ENCODE measurements around the gene SLC26A1. TPM values are rescaled to one million over a fixed set of nuclear protein-coding genes. Genes with fewer than 3 reads are reported as not detected.

Gene SLC26A1, protein sequence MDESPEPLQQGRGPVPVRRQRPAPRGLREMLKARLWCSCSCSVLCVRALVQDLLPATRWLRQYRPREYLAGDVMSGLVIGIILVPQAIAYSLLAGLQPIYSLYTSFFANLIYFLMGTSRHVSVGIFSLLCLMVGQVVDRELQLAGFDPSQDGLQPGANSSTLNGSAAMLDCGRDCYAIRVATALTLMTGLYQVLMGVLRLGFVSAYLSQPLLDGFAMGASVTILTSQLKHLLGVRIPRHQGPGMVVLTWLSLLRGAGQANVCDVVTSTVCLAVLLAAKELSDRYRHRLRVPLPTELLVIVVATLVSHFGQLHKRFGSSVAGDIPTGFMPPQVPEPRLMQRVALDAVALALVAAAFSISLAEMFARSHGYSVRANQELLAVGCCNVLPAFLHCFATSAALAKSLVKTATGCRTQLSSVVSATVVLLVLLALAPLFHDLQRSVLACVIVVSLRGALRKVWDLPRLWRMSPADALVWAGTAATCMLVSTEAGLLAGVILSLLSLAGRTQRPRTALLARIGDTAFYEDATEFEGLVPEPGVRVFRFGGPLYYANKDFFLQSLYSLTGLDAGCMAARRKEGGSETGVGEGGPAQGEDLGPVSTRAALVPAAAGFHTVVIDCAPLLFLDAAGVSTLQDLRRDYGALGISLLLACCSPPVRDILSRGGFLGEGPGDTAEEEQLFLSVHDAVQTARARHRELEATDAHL
- total RNA-seq, result not detected in 2 replicates

DNA sequence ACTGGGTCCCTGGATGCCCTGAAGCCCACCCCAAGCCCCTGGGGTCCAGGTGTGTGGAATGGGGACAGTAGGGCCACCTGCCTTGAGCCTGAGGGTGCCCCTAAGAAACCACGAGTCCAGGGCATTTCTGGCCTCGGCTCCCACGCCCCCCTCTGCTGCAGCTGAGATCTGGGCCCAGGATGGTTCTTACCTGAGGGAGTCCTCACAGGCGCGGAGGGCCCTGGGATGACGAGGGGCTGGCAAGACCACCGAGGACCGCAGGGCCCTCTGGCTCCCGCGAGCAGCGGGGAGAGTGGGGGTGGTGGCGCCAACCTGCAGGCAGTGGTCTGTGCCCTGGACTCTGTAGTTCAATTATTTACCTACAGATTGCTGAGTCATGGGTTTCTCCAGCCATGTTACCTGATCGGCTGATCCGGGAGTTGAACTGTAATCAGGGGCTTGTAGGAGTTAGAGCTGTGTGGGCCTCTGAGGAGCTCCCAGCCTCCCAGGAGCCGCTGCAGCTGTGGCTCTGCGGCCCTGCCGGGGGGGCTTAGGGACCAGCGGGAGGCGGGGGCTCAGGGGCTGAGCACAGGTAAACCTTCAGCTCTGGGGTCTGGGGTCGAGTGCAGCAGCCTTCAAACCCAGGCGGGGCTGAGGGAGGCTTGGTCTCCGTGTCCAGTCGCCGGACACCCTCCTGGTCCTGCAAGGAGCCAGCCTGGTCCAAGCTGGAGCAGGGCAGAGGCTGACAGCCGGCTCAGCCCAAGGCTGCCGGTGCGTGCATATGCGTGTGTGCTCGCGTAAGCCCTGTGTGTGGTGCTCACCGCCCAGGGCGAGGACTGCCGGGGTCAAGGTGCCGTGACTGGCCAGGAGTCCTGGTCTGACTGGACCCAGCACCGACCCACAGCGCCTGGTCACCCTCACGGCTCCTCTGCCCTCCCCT, at the start of gene SLC26A1:
Gene SLC26A1, minus strand, starts transcription at position 294 of the 919 bp plus-strand sequence. CDS start 1,701 bp downstream, outside the sequence.

DNA sequence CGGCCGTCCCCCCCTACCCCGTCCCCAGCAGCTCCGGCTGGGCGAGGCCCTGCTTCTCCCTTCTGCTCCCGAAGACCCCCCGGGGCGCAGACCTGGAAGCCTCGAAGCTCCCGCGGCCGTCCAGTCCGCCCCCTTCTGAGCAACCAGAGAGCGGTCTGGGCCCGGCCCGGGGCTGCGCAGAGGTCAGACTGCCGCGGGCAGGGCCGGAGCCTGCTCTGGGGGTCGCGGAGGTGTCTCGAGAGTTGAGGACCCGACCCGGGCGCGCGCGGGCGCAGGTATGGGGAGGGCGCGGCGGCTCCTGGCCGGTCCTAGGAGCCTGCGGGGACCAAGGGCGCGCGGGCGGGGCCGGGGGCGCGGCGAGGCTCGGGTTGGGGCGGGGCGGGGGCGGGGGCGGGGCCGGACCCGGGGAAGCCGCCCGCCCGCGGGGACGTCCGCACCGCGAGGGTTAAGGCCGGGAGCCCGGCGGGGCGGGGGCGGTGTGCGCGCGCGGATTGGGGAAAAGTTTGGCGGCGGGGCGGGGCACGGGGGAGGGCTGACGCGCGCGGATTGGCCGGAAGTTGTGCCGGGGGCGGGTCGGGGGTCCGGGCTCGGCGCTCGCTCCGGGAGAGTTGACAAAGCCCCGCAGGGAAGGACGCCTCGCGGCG, 17.9 kb upstream of the SLC26A1 start, which contains the start of gene FGFRL1:
Gene FGFRL1, plus strand, starts transcription at position 605 of the 644 bp plus-strand sequence. CDS start 860 bp downstream, outside the sequence.

DNA sequence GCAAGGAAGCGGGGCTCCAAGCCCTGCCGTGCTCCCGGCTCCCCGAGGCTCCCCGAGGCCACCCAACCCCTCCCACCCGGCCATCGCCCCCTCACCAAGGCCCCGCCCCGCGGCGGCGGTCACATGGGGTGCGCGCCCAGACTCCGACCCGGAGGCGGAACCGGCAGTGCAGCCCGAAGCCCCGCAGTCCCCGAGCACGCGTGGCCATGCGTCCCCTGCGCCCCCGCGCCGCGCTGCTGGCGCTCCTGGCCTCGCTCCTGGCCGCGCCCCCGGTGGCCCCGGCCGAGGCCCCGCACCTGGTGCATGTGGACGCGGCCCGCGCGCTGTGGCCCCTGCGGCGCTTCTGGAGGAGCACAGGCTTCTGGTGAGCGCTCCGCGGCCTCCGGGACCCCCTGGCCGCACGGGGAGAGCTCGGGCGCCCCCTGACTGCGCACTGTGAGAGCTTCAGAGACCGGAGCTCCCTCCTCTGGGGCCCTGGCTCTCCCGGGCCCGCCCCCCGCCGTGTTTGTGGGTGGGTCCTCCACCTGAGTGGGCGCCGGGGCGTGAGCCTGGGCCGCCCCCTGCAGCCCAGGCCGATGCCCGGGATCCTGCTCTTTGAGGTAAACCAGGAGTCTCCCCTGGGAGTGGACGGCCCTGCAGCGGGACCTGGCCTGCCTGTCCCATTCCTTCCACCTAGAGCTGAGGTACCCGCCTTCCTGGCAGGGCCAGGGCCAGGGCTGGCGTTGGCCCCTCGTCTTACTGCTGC, 6.2 kb downstream of the SLC26A1 start, which contains the start of gene IDUA:
Gene IDUA, plus strand, starts transcription at position 166 of the 745 bp plus-strand sequence. Its CDS starts 41 bp downstream, at position 207.

DNA sequence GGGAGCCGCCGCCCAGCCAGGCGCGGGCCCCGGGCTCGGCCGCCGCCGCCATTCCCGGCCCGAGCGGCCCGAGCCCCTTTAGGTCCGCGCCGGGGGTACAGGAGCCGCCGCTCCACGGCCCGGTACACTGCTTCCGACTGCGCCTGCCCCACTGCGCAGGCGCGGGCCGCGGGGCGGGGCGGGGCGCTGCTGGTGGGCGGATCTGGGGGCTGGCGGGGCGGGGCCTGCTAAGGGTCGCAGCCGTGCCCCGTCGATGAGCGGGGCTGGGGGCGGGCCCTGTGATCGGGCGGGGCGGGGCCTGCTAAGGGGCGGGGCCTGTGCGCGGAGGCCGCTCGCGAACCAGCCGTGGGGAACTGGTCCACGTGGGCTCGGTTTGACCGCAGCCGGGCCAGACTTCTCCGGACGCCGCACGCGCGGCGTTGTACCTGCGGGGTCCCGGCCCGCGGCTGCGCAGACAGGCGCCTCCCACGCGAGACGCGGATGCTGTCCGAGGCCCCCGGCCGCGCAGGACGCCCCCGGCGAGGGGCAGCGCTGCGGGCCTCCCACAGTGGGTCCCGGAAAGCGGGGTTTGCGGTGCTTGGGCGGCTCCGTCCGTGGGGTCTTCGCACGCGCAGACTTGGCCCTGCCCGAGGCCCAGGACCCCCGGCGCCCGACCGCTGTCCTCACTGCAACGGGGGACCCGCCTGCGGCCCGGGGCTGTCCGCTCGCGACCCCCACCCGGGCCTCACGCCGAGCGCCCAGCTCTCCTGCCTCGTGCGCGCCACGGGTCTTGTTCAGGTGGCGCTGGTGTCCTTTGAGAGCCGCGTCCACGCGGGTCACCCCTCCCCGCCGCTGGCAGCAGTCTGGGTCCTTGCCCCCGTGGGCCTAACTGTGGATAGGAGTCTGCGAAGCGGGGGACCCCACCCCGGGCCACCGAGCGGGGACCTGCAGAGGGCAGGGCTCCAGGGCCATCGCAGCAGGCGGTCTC, 19.5 kb downstream of the SLC26A1 start, which contains the start of gene DGKQ:
Gene DGKQ, minus strand, starts transcription at position 139 of the 967 bp plus-strand sequence. Its CDS starts 87 bp downstream, at position 52.

Other genes starting within 250 kb of the SLC26A1 start
- gene CPLX1, start 167.3 kb downstream of the SLC26A1 start, total RNA-seq, result 0.86 TPM in 1 of 2 replicates, not detected in the other
- gene GAK, start 61.1 kb downstream of the SLC26A1 start, total RNA-seq, result 75.2 and 76.4 TPM in 2 replicates
- 20.6 and 25.9 TPM in 2 replicates for gene TMEM175, start 60.9 kb downstream of the SLC26A1 start, total RNA-seq
- 10.5 and 12.4 TPM in 2 replicates for gene DGKQ, start 19.8 kb downstream of the SLC26A1 start, total RNA-seq
- 2.3 and 5.8 TPM in 2 replicates for gene IDUA, start 6.4 kb downstream of the SLC26A1 start, total RNA-seq
- gene FGFRL1, start 18.2 kb upstream of the SLC26A1 start, total RNA-seq, result 14.4 and 16.7 TPM in 2 replicates
- gene RNF212, start 120.2 kb upstream of the SLC26A1 start, total RNA-seq, result 1.6 TPM in 1 of 2 replicates, not detected in the other
- gene SPON2, start 179.2 kb upstream of the SLC26A1 start, total RNA-seq, result 454 and 490 TPM in 2 replicates

Data from myometrial cell (primary cell).